HG02678 (cell line): ENCODE data around the gene TMEM26.

ENCODE experiments used
- ATAC-seq: cut with Tn5 transposase; IDR thresholded peaks from one replicate; pipeline ENCODE4 v1.9.1; 2021; ENCODE audit warnings: mild to moderate bottlenecking, moderate library complexity; ENCODE audit not compliant: unreplicated experiment

Gene TMEM26

GRCh38 chr10:61463035-61463909, 10.1 kb upstream of the TMEM26 start:
- no peak for ATAC-seq

GRCh38 chr10:61460835-61461234, 7.7 kb upstream of the TMEM26 start:
- ATAC-seq: no peak

GRCh38 chr10:61458031-61458430, 4.8 kb upstream of the TMEM26 start:
- ATAC-seq: no peak

GRCh38 chr10:61456095-61456789, 3.1 kb upstream of the TMEM26 start:
- ATAC-seq: no peak

GRCh38 chr10:61455656-61456055, 2.5 kb upstream of the TMEM26 start:
- no peak for ATAC-seq

GRCh38 chr10:61454541-61454940, 1.4 kb upstream of the TMEM26 start:
- ATAC-seq: no peak

- no peak for ATAC-seq
Measured at GRCh38 chr10:61452151-61452651, 980 bp downstream of the TMEM26 start.

- ATAC-seq: no peak
Measured at GRCh38 chr10:61451357-61451756, 1.8 kb downstream of the TMEM26 start.

- ATAC-seq: no peak
Measured at GRCh38 chr10:61448841-61449600, 4.2 kb downstream of the TMEM26 start.

- ATAC-seq: no peak
Measured at GRCh38 chr10:61448091-61448490, 5.1 kb downstream of the TMEM26 start.

- ATAC-seq: no peak
Measured at GRCh38 chr10:61439058-61439609, 14.0 kb downstream of the TMEM26 start.

- no peak for ATAC-seq
Measured at GRCh38 chr10:61438141-61438988, 14.8 kb downstream of the TMEM26 start.

GRCh38 chr10:61423178-61423577, 30.0 kb downstream of the TMEM26 start:
- ATAC-seq: no peak

GRCh38 chr10:61417661-61418060, 35.5 kb downstream of the TMEM26 start:
- no peak for ATAC-seq

GRCh38 chr10:61415824-61416223, 37.4 kb downstream of the TMEM26 start:
- ATAC-seq: no peak

- no peak for ATAC-seq
Measured at GRCh38 chr10:61411706-61412105, 41.5 kb downstream of the TMEM26 start.

GRCh38 chr10:61410353-61411070, 42.7 kb downstream of the TMEM26 start:
- ATAC-seq: no peak

GRCh38 chr10:61409157-61409556, 44.0 kb downstream of the TMEM26 start:
- no peak for ATAC-seq

GRCh38 chr10:61408105-61408504, 45.1 kb downstream of the TMEM26 start:
- no peak for ATAC-seq
